Measurements from ENCODE around the gene VGLL4. TPM values are rescaled to one million over a fixed set of nuclear protein-coding genes. Genes with fewer than 3 reads are reported as not detected.

VGLL4 gene
- total RNA-seq, 1 experiment from 2014 or later, result 66.0 TPM

GRCh38 chr3:11660242-11660641, 16.5 kb upstream of the VGLL4 start:
- ATAC-seq (no peak), DNase-seq (ENCODE audit: low read depth, low spot score) (no peak)
- no peaks in the 10 kb centered on the region for H3K36me3 ChIP-seq (ENCODE audit: control insufficient read depth, insufficient read depth, low read length)
- H3K4me1 ChIP-seq (ENCODE audit: control insufficient read depth, insufficient read depth, low read length), result peaks cover 4% of the 10 kb centered on the region; the same call in 1 of the 2 replicates
- in situ Hi-C loops (cut with HindIII; ENCODE audit: low pct_unique_long_range_greater_than_20kb, low sequenced_read_pairs) (no loop called here), intact Hi-C loops (cut with micrococcal nuclease; ENCODE audit: unreplicated experiment) (no loop called here)
- TF ChIP-seq TCF7L2 (IDR thresholded peaks at IDR 0.05; ENCODE audit: low read depth, low read length) (no peak), SIN3A (IDR thresholded peaks at IDR 0.05; ENCODE audit: borderline replicate concordance, insufficient read depth, low read depth, low read length) (no peak), CTCF (IDR thresholded peaks at IDR 0.05) (no peak), POLR2AphosphoS5 (IDR thresholded peaks at IDR 0.05; ENCODE audit: low read depth, low read length) (no peak)
- TF ChIP-seq, protein P1, sequence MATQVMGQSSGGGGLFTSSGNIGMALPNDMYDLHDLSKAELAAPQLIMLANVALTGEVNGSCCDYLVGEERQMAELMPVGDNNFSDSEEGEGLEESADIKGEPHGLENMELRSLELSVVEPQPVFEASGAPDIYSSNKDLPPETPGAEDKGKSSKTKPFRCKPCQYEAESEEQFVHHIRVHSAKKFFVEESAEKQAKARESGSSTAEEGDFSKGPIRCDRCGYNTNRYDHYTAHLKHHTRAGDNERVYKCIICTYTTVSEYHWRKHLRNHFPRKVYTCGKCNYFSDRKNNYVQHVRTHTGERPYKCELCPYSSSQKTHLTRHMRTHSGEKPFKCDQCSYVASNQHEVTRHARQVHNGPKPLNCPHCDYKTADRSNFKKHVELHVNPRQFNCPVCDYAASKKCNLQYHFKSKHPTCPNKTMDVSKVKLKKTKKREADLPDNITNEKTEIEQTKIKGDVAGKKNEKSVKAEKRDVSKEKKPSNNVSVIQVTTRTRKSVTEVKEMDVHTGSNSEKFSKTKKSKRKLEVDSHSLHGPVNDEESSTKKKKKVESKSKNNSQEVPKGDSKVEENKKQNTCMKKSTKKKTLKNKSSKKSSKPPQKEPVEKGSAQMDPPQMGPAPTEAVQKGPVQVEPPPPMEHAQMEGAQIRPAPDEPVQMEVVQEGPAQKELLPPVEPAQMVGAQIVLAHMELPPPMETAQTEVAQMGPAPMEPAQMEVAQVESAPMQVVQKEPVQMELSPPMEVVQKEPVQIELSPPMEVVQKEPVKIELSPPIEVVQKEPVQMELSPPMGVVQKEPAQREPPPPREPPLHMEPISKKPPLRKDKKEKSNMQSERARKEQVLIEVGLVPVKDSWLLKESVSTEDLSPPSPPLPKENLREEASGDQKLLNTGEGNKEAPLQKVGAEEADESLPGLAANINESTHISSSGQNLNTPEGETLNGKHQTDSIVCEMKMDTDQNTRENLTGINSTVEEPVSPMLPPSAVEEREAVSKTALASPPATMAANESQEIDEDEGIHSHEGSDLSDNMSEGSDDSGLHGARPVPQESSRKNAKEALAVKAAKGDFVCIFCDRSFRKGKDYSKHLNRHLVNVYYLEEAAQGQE (IDR thresholded peaks at IDR 0.05; ENCODE audit: insufficient read depth in 1 of 2, low read depth in 2 of 2, low read length in 1 of 2), result no peak
- BruUV-seq (replicated peaks), result TSS peak; percentile 46
- H3K27me3 ChIP-seq (ENCODE audit: control insufficient read depth, insufficient read depth, low read length), result no peaks in the 10 kb centered on the region
- no peak overlapping the region for H3K27ac ChIP-seq (ENCODE audit: low read length)
- no peak overlapping the region for H3K4me3 ChIP-seq (ENCODE audit: low read depth in 2 of 2, low read length in 2 of 2)
- ChIA-PET CTCF (interaction anchor here (1.0 kb wide), 1 partner anchor 93 kb away, joined by 4 read pairs; no protein-coding TSS in a partner anchor), POLR2A (interaction anchor here (0.7 kb wide), 1 partner anchor 127 kb away, joined by 6 read pairs; no protein-coding TSS in a partner anchor)
- H3K9me3 ChIP-seq (ENCODE audit: control insufficient read depth, insufficient read depth, low read depth, low read length), result no peaks in the 10 kb centered on the region

DNA sequence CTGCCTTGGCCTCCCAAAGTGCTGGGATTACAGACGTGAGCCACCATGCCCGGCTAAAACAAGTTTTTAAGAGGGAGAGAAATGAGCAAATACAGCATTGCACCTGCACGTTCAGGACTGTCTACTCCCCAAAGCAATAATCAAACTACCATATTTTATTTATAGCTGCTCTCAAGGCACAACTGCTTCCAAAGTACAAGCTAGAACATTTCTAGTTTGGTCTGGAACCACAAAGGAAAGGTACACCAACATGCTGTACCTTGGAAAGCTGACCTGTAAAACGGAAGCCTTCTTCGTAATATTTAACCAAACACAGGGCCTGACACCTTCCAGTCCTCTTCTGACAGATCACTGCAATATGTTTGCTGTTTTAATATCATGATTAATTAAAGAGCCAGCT, 14.5 kb upstream of the VGLL4 start:
- ATAC-seq (no peak), DNase-seq (ENCODE audit: low read depth, low spot score) (no peak)
- no peak overlapping the region for H3K27ac ChIP-seq (ENCODE audit: low read length)
- H3K36me3 ChIP-seq (ENCODE audit: control insufficient read depth, insufficient read depth, low read length), result no peaks in the 10 kb centered on the region
- no TSS peak for BruUV-seq (replicated peaks)
- peaks cover 4% of the 10 kb centered on the region; the same call in 1 of the 2 replicates for H3K4me1 ChIP-seq (ENCODE audit: control insufficient read depth, insufficient read depth, low read length)
- H3K9me3 ChIP-seq (ENCODE audit: control insufficient read depth, insufficient read depth, low read depth, low read length), result no peaks in the 10 kb centered on the region
- in situ Hi-C loops (cut with HindIII; ENCODE audit: low pct_unique_long_range_greater_than_20kb, low sequenced_read_pairs), result no loop called here
- TF ChIP-seq, protein P1 (IDR thresholded peaks at IDR 0.05; ENCODE audit: insufficient read depth in 1 of 2, low read depth in 2 of 2, low read length in 1 of 2), result no peak
- no peak for TF ChIP-seq CTCF (IDR thresholded peaks at IDR 0.05)
- no peak for TF ChIP-seq TCF7L2 (IDR thresholded peaks at IDR 0.05; ENCODE audit: low read depth, low read length)
- no peak for TF ChIP-seq SIN3A (IDR thresholded peaks at IDR 0.05; ENCODE audit: borderline replicate concordance, insufficient read depth, low read depth, low read length)
- no peak for TF ChIP-seq POLR2AphosphoS5 (IDR thresholded peaks at IDR 0.05; ENCODE audit: low read depth, low read length)
- POLR2A ChIA-PET, result interaction anchor here (0.7 kb wide), 1 partner anchor 1289 kb away, joined by 4 read pairs; no protein-coding TSS in a partner anchor
- H3K4me3 ChIP-seq (ENCODE audit: low read depth in 2 of 2, low read length in 2 of 2), result no peak overlapping the region
- no peaks in the 10 kb centered on the region for H3K27me3 ChIP-seq (ENCODE audit: control insufficient read depth, insufficient read depth, low read length)
- CTCF ChIA-PET, result no interaction called here
- intact Hi-C loops (cut with micrococcal nuclease; ENCODE audit: unreplicated experiment), result no loop called here
